Vagina (tissue), 2 donors: ENCODE measurements around the gene MAGOH.

Experiments used
- POLR2A ChIP-seq, 2 donors: fragments of 450-650 bp; IDR thresholded peaks; one replicate each; pipeline ENCODE4 v1.6.1; 2017; ENCODE audit warnings: antibody characterized with exemption in 2 of 2, mild to moderate bottlenecking in 2 of 2, moderate library complexity in 2 of 2
- POLR2AphosphoS5 ChIP-seq, 2 donors: sonication (generic); formaldehyde crosslinking; IDR thresholded peaks; one replicate each; pipeline ENCODE4 v1.9.0; 2017; ENCODE audit warnings: antibody characterized with exemption in 2 of 2, mild to moderate bottlenecking in 2 of 2, low read depth in 1 of 2; ENCODE audit not compliant: insufficient read depth in 1 of 2
- TF ChIP-seq, protein P1 (sequence below), 3 experiments: fragments of 450-650 bp in 2 of 3; fragments of 200-600 bp in 1 of 3; sonication (generic) in 1 of 3; IDR thresholded peaks; one replicate each; pipeline ENCODE4 v1.5.1; 2017 to 2019; ENCODE audit warnings: antibody characterized with exemption in 3 of 3, mild to moderate bottlenecking in 2 of 3, moderate library complexity in 2 of 3

- TF ChIP-seq, protein P1, sequence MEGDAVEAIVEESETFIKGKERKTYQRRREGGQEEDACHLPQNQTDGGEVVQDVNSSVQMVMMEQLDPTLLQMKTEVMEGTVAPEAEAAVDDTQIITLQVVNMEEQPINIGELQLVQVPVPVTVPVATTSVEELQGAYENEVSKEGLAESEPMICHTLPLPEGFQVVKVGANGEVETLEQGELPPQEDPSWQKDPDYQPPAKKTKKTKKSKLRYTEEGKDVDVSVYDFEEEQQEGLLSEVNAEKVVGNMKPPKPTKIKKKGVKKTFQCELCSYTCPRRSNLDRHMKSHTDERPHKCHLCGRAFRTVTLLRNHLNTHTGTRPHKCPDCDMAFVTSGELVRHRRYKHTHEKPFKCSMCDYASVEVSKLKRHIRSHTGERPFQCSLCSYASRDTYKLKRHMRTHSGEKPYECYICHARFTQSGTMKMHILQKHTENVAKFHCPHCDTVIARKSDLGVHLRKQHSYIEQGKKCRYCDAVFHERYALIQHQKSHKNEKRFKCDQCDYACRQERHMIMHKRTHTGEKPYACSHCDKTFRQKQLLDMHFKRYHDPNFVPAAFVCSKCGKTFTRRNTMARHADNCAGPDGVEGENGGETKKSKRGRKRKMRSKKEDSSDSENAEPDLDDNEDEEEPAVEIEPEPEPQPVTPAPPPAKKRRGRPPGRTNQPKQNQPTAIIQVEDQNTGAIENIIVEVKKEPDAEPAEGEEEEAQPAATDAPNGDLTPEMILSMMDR (IDR thresholded peaks at IDR 0.05) = no peak
- no peak for TF ChIP-seq POLR2AphosphoS5 (IDR thresholded peaks at IDR 0.05; ENCODE audit: insufficient read depth in 1 of 2, low read depth in 1 of 2)
- no peak for TF ChIP-seq POLR2A (IDR thresholded peaks at IDR 0.05)
Measured at GRCh38 chr1:53210352-53210751, 28.0 kb downstream of the MAGOH start.
